H9 (cell line): ENCODE results near the gene HECW1. TPM values are rescaled to one million over a fixed set of nuclear protein-coding genes. Genes with fewer than 3 reads are reported as not detected.

Experiments used
- DNase-seq: peaks from one replicate; pipeline ENCODE4 v3.0.0-alpha.2; 2017
- H2AFZ ChIP-seq: one replicate; pipeline ENCODE4 v1.6.1; 2013; ENCODE audit warnings: mild to moderate bottlenecking, low read length, control low read depth, moderate library complexity
- H2AK5ac ChIP-seq: 2 replicates; pipeline ENCODE4 v1.6.1; 2013; ENCODE audit warnings: low read length, control low read depth, mixed read lengths; ENCODE audit not compliant: insufficient read length
- H2BK120ac ChIP-seq: one replicate; pipeline ENCODE4 v1.6.1; 2013; ENCODE audit warnings: low read depth, mild to moderate bottlenecking, low read length, control low read depth, inconsistent platforms; ENCODE audit not compliant: poor library complexity, severe bottlenecking
- H2BK12ac ChIP-seq: 2 replicates; pipeline ENCODE4 v1.6.1; 2013; ENCODE audit warnings: low read length, control low read depth, mixed read lengths, low read depth; ENCODE audit not compliant: insufficient read length
- H2BK15ac ChIP-seq: 2 replicates; pipeline ENCODE4 v1.6.1; 2013; ENCODE audit warnings: low read depth, low read length, control low read depth
- H2BK20ac ChIP-seq: one replicate; pipeline ENCODE4 v1.6.1; 2013; ENCODE audit warnings: low read depth, mild to moderate bottlenecking, low read length, control low read depth, inconsistent platforms; ENCODE audit not compliant: poor library complexity, severe bottlenecking
- H2BK5ac ChIP-seq: 2 replicates; pipeline ENCODE4 v1.6.1; 2013; ENCODE audit warnings: low read length, control low read depth, mixed read lengths; ENCODE audit not compliant: insufficient read length
- H3K14ac ChIP-seq: 2 replicates; pipeline ENCODE4 v1.6.1; 2013; ENCODE audit warnings: low read length, control low read depth; ENCODE audit not compliant: insufficient read depth
- H3K18ac ChIP-seq: 2 replicates; pipeline ENCODE4 v1.6.1; 2013; ENCODE audit warnings: low read depth, mild to moderate bottlenecking, mixed read lengths, low read length, control low read depth; ENCODE audit not compliant: insufficient read length
- H3K23ac ChIP-seq: 2 replicates; pipeline ENCODE4 v1.6.1; 2013; ENCODE audit warnings: low read length, control low read depth, mixed read lengths, low read depth; ENCODE audit not compliant: insufficient read length
- H3K23me2 ChIP-seq: 2 replicates; pipeline ENCODE4 v1.6.1; 2013; ENCODE audit warnings: low read depth, mild to moderate bottlenecking, mixed read lengths, low read length, control low read depth; ENCODE audit not compliant: insufficient read length, poor library complexity, severe bottlenecking
- H3K27ac ChIP-seq: 2 replicates; pipeline ENCODE4 v1.5.1; 2013; ENCODE audit warnings: low read length, control low read depth, mixed read lengths, low read depth; ENCODE audit not compliant: insufficient read length
- H3K27me3 ChIP-seq: 2 replicates; pipeline ENCODE4 v1.6.1; 2013; ENCODE audit warnings: low read length, control low read depth, inconsistent platforms; ENCODE audit not compliant: insufficient read depth
- H3K4ac ChIP-seq: 2 replicates; pipeline ENCODE4 v1.6.1; 2013; ENCODE audit warnings: low read depth, mild to moderate bottlenecking, control low read depth, inconsistent platforms, low read length, moderate library complexity
- H3K4me1 ChIP-seq: 2 replicates; pipeline ENCODE4 v1.6.1; 2013; ENCODE audit warnings: low read length, control low read depth, inconsistent platforms; ENCODE audit not compliant: insufficient read depth
- H3K4me2 ChIP-seq: 2 replicates; pipeline ENCODE4 v1.6.1; 2013; ENCODE audit warnings: low read length, control low read depth, mixed read lengths; ENCODE audit not compliant: insufficient read length, insufficient read depth
- H3K56ac ChIP-seq: 2 replicates; pipeline ENCODE4 v1.6.1; 2013; ENCODE audit warnings: low read depth, mild to moderate bottlenecking, mixed read lengths, low read length, control low read depth; ENCODE audit not compliant: insufficient read length
- H3K79me1 ChIP-seq: 2 replicates; pipeline ENCODE4 v1.6.1; 2013; ENCODE audit warnings: low read depth, mild to moderate bottlenecking, moderate library complexity, low read length, control low read depth, inconsistent platforms; ENCODE audit not compliant: insufficient read depth, poor library complexity, severe bottlenecking
- H3K79me2 ChIP-seq: 2 replicates; pipeline ENCODE4 v1.6.1; 2013; ENCODE audit warnings: low read length, control low read depth, inconsistent platforms; ENCODE audit not compliant: insufficient read depth
- H3K9ac ChIP-seq: 2 replicates; pipeline ENCODE4 v1.6.1; 2013; ENCODE audit warnings: low read length, control low read depth, mixed read lengths; ENCODE audit not compliant: insufficient read length; ENCODE audit errors: extremely low read depth
- H3K9me3 ChIP-seq: one replicate; pipeline ENCODE4 v1.6.1; 2013; ENCODE audit warnings: low read depth, low read length, inconsistent platforms; ENCODE audit not compliant: control insufficient read depth
- H3T11ph ChIP-seq: one replicate; pipeline ENCODE4 v1.6.1; 2013; ENCODE audit warnings: mild to moderate bottlenecking, low read length, control low read depth, inconsistent platforms
- H4K20me1 ChIP-seq: one replicate; pipeline ENCODE4 v1.6.1; 2013; ENCODE audit not compliant: control insufficient read depth, insufficient read length, insufficient read depth
- H4K5ac ChIP-seq: 2 replicates; pipeline ENCODE4 v1.6.1; 2013; ENCODE audit warnings: low read depth, mild to moderate bottlenecking, mixed read lengths, low read length, control low read depth; ENCODE audit not compliant: insufficient read length
- H4K8ac ChIP-seq: replicated peaks from 2 replicates; pipeline ENCODE4 v1.6.1; 2013; ENCODE audit warnings: low read length, control low read depth, mixed read lengths, low read depth; ENCODE audit not compliant: insufficient read length
- H4K91ac ChIP-seq: 2 replicates; pipeline ENCODE4 v1.6.1; 2013; ENCODE audit warnings: low read depth, mild to moderate bottlenecking, moderate library complexity, mixed read lengths, low read length, control low read depth; ENCODE audit not compliant: insufficient read length
- H3K27ac Mint-ChIP-seq, 3 experiments: 2 replicates in 2 of 3; 3 replicates in 1 of 3; pipeline ENCODE4 v1.8.0; 2020 to 2021; ENCODE audit warnings: mixed read lengths in 3 of 3, mild to moderate bottlenecking in 1 of 3, moderate library complexity in 1 of 3
- H3K27me3 Mint-ChIP-seq: 2 replicates; pipeline ENCODE4 v1.8.0; 2021; ENCODE audit warnings: low read depth, mild to moderate bottlenecking, moderate library complexity, mixed read lengths
- H3K36me3 Mint-ChIP-seq, 3 experiments: 2 replicates in 2 of 3; 3 replicates in 1 of 3; pipeline ENCODE4 v1.8.0; 2020 to 2021; ENCODE audit warnings: low read depth in 3 of 3, mixed read lengths in 3 of 3; ENCODE audit not compliant: insufficient read depth in 1 of 3
- H3K4me1 Mint-ChIP-seq, 2 experiments: 2 replicates each; pipeline ENCODE4 v1.8.0; 2020; ENCODE audit warnings: mixed read lengths in 2 of 2
- H3K4me3 Mint-ChIP-seq, 2 experiments: 2 replicates in 1 of 2; 3 replicates in 1 of 2; pipeline ENCODE4 v1.8.0; 2020 to 2021; ENCODE audit warnings: mild to moderate bottlenecking in 2 of 2, mixed read lengths in 2 of 2, moderate library complexity in 1 of 2
- H3K9me3 Mint-ChIP-seq, 2 experiments: 2 replicates in 1 of 2; 3 replicates in 1 of 2; pipeline ENCODE4 v1.8.0; 2020; ENCODE audit warnings: mild to moderate bottlenecking in 2 of 2, mixed read lengths in 2 of 2, moderate library complexity in 1 of 2
- WGBS: extraction: QIAGEN DNeasy Blood & Tissue Kit; methylation state at CpG from one replicate; pipeline ENCODE4 v1.1.7; 2013; ENCODE audit warnings: missing lambda C conversion rate, low lambda C conversion rate, mixed read lengths; ENCODE audit not compliant: insufficient read length; ENCODE audit errors: extremely low coverage; 5-methylcytosine and 5-hydroxymethylcytosine counted together
- total RNA-seq: library from RNA; stranded (reverse); gene quantifications from 2 replicates; pipeline ENCODE4 v1.2.1, GENCODE V29; 2021
- TF ChIP-seq, protein P1 (sequence below): fragments of 200-600 bp; sonication (generic); conservative IDR thresholded peaks from 3 replicates; pipeline ENCODE4 v1.8.0; 2021; ENCODE audit warnings: antibody characterized with exemption, mild to moderate bottlenecking

Gene HECW1
- total RNA-seq, 1 experiment from 2014 or later = 5.0 TPM

DNA sequence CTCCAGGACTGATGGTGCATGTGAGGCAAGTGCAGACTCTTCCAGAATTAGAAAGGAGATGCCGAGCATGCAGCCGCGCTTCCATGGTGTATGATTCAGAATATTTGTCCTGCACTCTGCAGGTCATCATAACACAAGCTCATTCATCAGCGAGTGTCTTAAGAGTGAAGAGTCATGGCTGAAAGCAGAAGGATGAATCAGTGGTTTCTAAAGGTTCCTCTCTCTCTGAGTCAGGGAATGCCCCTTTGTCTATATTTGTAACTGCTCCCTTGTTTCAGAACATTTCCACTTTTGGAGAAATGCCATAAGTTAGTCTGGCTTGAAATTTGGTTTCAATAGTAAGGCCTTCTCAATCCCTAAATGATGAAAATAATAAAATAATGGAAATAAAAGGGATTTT is 52.3 kb downstream of the HECW1 start:
- Histone ChIP-seq H4K5ac (no peak overlapping the region), H3K4me1 (no peaks in the 10 kb centered on the region), H3K9ac (no peak overlapping the region), H2BK12ac (no peak overlapping the region), H3K9me3 (no peaks in the 10 kb centered on the region), H3K27ac (no peak overlapping the region), H4K91ac (no peak overlapping the region), H2AK5ac (no peak overlapping the region), H3K79me1 (peaks cover 2% of the 10 kb centered on the region), H4K8ac (no peak overlapping the region), H3K23me2 (no peaks in the 10 kb centered on the region), H2AFZ (no peak overlapping the region), H3K4me2 (no peak overlapping the region), H3K14ac (no peak overlapping the region), H3K23ac (no peak overlapping the region), H3K27me3 (no peaks in the 10 kb centered on the region), H2BK120ac (no peak overlapping the region), H2BK5ac (no peak overlapping the region), H4K20me1 (no peaks in the 10 kb centered on the region), H3K4ac (no peak overlapping the region), H2BK20ac (no peak overlapping the region), H3K56ac (no peak overlapping the region), H3T11ph (no peak overlapping the region), H3K18ac (no peak overlapping the region), H2BK15ac (no peak overlapping the region), H3K79me2 (0 out of 2 replicates have a peak, but pooled peaks cover 2% of the 10 kb centered on the region)
- TF ChIP-seq, protein P1, sequence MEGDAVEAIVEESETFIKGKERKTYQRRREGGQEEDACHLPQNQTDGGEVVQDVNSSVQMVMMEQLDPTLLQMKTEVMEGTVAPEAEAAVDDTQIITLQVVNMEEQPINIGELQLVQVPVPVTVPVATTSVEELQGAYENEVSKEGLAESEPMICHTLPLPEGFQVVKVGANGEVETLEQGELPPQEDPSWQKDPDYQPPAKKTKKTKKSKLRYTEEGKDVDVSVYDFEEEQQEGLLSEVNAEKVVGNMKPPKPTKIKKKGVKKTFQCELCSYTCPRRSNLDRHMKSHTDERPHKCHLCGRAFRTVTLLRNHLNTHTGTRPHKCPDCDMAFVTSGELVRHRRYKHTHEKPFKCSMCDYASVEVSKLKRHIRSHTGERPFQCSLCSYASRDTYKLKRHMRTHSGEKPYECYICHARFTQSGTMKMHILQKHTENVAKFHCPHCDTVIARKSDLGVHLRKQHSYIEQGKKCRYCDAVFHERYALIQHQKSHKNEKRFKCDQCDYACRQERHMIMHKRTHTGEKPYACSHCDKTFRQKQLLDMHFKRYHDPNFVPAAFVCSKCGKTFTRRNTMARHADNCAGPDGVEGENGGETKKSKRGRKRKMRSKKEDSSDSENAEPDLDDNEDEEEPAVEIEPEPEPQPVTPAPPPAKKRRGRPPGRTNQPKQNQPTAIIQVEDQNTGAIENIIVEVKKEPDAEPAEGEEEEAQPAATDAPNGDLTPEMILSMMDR = no peak
- Mint-ChIP-seq H3K4me3 (no peak overlapping the region), H3K4me1 (peaks cover 3 to 6% of the 10 kb centered on the region in 2 experiments), H3K36me3 (peaks cover 0 to 1% (median 0%) of the 10 kb centered on the region in 3 experiments; a peak in 1 of 7 replicates), H3K9me3 (no peaks in the 10 kb centered on the region), H3K27ac (no peak overlapping the region), H3K27me3 (no peaks in the 10 kb centered on the region; the same call in 1 of the 2 replicates)
- WGBS = no CpG with 5 or more reads among the region's 4 CpGs
- no peak for DNase-seq
